ENCODE data around the gene ANGPTL1.

ANGPTL1 gene

DNA sequence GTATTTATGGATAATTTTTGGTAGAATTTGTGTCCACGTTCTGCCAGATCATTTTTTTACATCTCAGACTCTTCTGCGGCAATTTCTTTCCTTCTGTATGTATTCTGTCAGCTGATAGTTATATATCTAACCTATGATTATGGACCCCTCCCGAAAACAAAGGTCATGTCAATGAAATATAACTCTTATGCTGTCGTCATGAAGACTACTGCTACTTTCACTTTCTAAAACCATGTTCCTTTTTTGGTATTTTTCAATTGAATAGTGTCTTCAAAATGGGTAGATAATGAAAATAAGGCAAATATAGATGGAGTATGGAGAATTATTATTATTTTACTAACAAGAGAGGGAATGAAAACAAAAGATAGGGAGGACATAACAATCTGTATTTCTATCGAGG is 3.2 kb downstream of the ANGPTL1 start:
- TF ChIP-seq EZH2phosphoT487 (IDR thresholded peaks at IDR 0.05; ENCODE audit: borderline replicate concordance) = no peak
- TF ChIP-seq, protein P1, sequence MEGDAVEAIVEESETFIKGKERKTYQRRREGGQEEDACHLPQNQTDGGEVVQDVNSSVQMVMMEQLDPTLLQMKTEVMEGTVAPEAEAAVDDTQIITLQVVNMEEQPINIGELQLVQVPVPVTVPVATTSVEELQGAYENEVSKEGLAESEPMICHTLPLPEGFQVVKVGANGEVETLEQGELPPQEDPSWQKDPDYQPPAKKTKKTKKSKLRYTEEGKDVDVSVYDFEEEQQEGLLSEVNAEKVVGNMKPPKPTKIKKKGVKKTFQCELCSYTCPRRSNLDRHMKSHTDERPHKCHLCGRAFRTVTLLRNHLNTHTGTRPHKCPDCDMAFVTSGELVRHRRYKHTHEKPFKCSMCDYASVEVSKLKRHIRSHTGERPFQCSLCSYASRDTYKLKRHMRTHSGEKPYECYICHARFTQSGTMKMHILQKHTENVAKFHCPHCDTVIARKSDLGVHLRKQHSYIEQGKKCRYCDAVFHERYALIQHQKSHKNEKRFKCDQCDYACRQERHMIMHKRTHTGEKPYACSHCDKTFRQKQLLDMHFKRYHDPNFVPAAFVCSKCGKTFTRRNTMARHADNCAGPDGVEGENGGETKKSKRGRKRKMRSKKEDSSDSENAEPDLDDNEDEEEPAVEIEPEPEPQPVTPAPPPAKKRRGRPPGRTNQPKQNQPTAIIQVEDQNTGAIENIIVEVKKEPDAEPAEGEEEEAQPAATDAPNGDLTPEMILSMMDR (conservative IDR thresholded peaks at IDR 0.05; ENCODE audit: low read length) = no peak
- H3K9me2 ChIP-seq (replicated peaks; ENCODE audit: low read depth, low read length) = no peaks in the 10 kb centered on the region
- H3K4me1 ChIP-seq (ENCODE audit: insufficient read depth, low read length, poor library complexity, severe bottlenecking) = no peaks in the 10 kb centered on the region
- no peak overlapping the region for H3K4me2 ChIP-seq (ENCODE audit: low read depth, low read length, poor library complexity, severe bottlenecking)
- H2AFZ ChIP-seq (ENCODE audit: low read length) = no peak overlapping the region
- H3K27me3 ChIP-seq (ENCODE audit: insufficient read depth, low read length, poor library complexity, severe bottlenecking) = no peaks in the 10 kb centered on the region
- H3K9ac ChIP-seq (ENCODE audit: low read depth, low read length, poor library complexity, severe bottlenecking) = no peak overlapping the region
- H3K36me3 ChIP-seq (ENCODE audit: insufficient read depth, low read length) = no peaks in the 10 kb centered on the region
- no peak overlapping the region for H3K4me3 ChIP-seq (ENCODE audit: low read length, poor library complexity, severe bottlenecking)
- H3K79me2 ChIP-seq (ENCODE audit: insufficient read depth, low read length) = no peaks in the 10 kb centered on the region
- H3F3A ChIP-seq (ENCODE audit: low read depth) = no peaks in the 10 kb centered on the region
- no peaks in the 10 kb centered on the region for H3K9me3 ChIP-seq (ENCODE audit: insufficient read depth, low read depth, low read length)
- no peaks in the 10 kb centered on the region for H4K20me1 ChIP-seq (ENCODE audit: insufficient read depth, low read length, poor library complexity, severe bottlenecking)

GRCh38 chr1:178864326-178864725 is 6.6 kb downstream of the ANGPTL1 start:
- H3K36me3 ChIP-seq (ENCODE audit: insufficient read depth, low read length) = no peaks in the 10 kb centered on the region
- TF ChIP-seq EZH2phosphoT487 (IDR thresholded peaks at IDR 0.05; ENCODE audit: borderline replicate concordance) = no peak

DNA sequence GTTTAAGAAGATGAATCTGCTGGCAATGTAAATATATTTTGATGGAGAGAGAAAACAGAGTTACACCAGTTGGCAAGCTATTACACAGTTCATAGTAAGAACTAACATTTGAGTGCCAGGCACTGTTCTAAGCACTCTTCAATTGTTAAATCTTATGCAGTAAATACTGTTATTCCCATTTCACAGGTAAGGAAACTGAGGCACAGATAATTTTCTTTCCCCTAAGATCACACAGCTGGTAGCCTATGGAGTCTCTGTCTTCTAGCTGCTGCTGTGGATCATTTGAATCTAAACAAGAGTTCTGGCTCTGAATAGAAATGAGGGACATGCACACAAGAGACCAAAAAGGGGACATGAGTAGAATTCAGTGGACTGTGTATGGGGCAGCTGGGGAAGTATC is 8.0 kb downstream of the ANGPTL1 start:
- Histone ChIP-seq H3K9ac (ENCODE audit: low read depth, low read length, poor library complexity, severe bottlenecking) (no peak overlapping the region), H3K9me2 (replicated peaks; ENCODE audit: low read depth, low read length) (no peaks in the 10 kb centered on the region), H3K9me3 (ENCODE audit: insufficient read depth, low read depth, low read length) (no peaks in the 10 kb centered on the region), H3K79me2 (ENCODE audit: insufficient read depth, low read length) (no peaks in the 10 kb centered on the region), H3K36me3 (ENCODE audit: insufficient read depth, low read length) (no peaks in the 10 kb centered on the region), H3F3A (ENCODE audit: low read depth) (no peaks in the 10 kb centered on the region), H3K27me3 (ENCODE audit: insufficient read depth, low read length, poor library complexity, severe bottlenecking) (no peaks in the 10 kb centered on the region), H4K20me1 (ENCODE audit: insufficient read depth, low read length, poor library complexity, severe bottlenecking) (no peaks in the 10 kb centered on the region), H2AFZ (ENCODE audit: low read length) (no peak overlapping the region), H3K4me1 (ENCODE audit: insufficient read depth, low read length, poor library complexity, severe bottlenecking) (no peaks in the 10 kb centered on the region), H3K4me3 (ENCODE audit: low read length, poor library complexity, severe bottlenecking) (no peak overlapping the region), H3K4me2 (ENCODE audit: low read depth, low read length, poor library complexity, severe bottlenecking) (no peak overlapping the region)
- TF ChIP-seq, protein P1 (conservative IDR thresholded peaks at IDR 0.05; ENCODE audit: low read length) = no peak
- no peak for TF ChIP-seq EZH2phosphoT487 (IDR thresholded peaks at IDR 0.05; ENCODE audit: borderline replicate concordance)

More at GRCh38 chr1:178864326-178864725, 6.6 kb downstream of the ANGPTL1 start:
- no peaks in the 10 kb centered on the region for H3K9me3 ChIP-seq (ENCODE audit: insufficient read depth, low read depth, low read length)
- no peaks in the 10 kb centered on the region for H3K27me3 ChIP-seq (ENCODE audit: insufficient read depth, low read length, poor library complexity, severe bottlenecking)
- H2AFZ ChIP-seq (ENCODE audit: low read length) = no peak overlapping the region
- H3F3A ChIP-seq (ENCODE audit: low read depth) = no peaks in the 10 kb centered on the region
- H3K79me2 ChIP-seq (ENCODE audit: insufficient read depth, low read length) = no peaks in the 10 kb centered on the region
- H3K9me2 ChIP-seq (replicated peaks; ENCODE audit: low read depth, low read length) = no peaks in the 10 kb centered on the region
- H3K4me2 ChIP-seq (ENCODE audit: low read depth, low read length, poor library complexity, severe bottlenecking) = no peak overlapping the region
- H4K20me1 ChIP-seq (ENCODE audit: insufficient read depth, low read length, poor library complexity, severe bottlenecking) = no peaks in the 10 kb centered on the region
- no peak overlapping the region for H3K9ac ChIP-seq (ENCODE audit: low read depth, low read length, poor library complexity, severe bottlenecking)
- H3K4me3 ChIP-seq (ENCODE audit: low read length, poor library complexity, severe bottlenecking) = no peak overlapping the region
- no peaks in the 10 kb centered on the region for H3K4me1 ChIP-seq (ENCODE audit: insufficient read depth, low read length, poor library complexity, severe bottlenecking)

GRCh38 chr1:178862416-178862815 is 8.5 kb downstream of the ANGPTL1 start:
- TF ChIP-seq, protein P1 (conservative IDR thresholded peaks at IDR 0.05; ENCODE audit: low read length) = no peak
- no peak for TF ChIP-seq EZH2phosphoT487 (IDR thresholded peaks at IDR 0.05; ENCODE audit: borderline replicate concordance)
- no peak overlapping the region for H2AFZ ChIP-seq (ENCODE audit: low read length)
- H3K4me1 ChIP-seq (ENCODE audit: insufficient read depth, low read length, poor library complexity, severe bottlenecking) = no peaks in the 10 kb centered on the region
- no peaks in the 10 kb centered on the region for H3K9me3 ChIP-seq (ENCODE audit: insufficient read depth, low read depth, low read length)
- H3K79me2 ChIP-seq (ENCODE audit: insufficient read depth, low read length) = no peaks in the 10 kb centered on the region
- H3K36me3 ChIP-seq (ENCODE audit: insufficient read depth, low read length) = no peaks in the 10 kb centered on the region
- H3K9ac ChIP-seq (ENCODE audit: low read depth, low read length, poor library complexity, severe bottlenecking) = no peak overlapping the region
- no peak overlapping the region for H3K4me3 ChIP-seq (ENCODE audit: low read length, poor library complexity, severe bottlenecking)
- H3K9me2 ChIP-seq (replicated peaks; ENCODE audit: low read depth, low read length) = no peaks in the 10 kb centered on the region
- no peaks in the 10 kb centered on the region for H3K27me3 ChIP-seq (ENCODE audit: insufficient read depth, low read length, poor library complexity, severe bottlenecking)
- H3F3A ChIP-seq (ENCODE audit: low read depth) = no peaks in the 10 kb centered on the region
- H3K4me2 ChIP-seq (ENCODE audit: low read depth, low read length, poor library complexity, severe bottlenecking) = no peak overlapping the region
- H4K20me1 ChIP-seq (ENCODE audit: insufficient read depth, low read length, poor library complexity, severe bottlenecking) = no peaks in the 10 kb centered on the region
